HCT116 (cell line): ENCODE measurements around the gene CELF4. TPM values are rescaled to one million over a fixed set of nuclear protein-coding genes. Genes with fewer than 3 reads are reported as not detected.

Experiments used
- ATAC-seq: fragments of 200-7000 bp; cut with Tn5 transposase; 2 replicates; pipeline ENCODE4 v1.9.1; 2020; ENCODE audit warnings: mild to moderate bottlenecking, moderate library complexity
- BruUV-seq: library from RNA; stranded (reverse); fragments of 400-500 nt; replicated peaks from 2 replicates; lab custom pipeline; 2021; lab: Mats Ljungman, UMichigan
- CTCF ChIA-PET: fragments of 300-600 bp; sonication (Branson Sonifier 250); formaldehyde crosslinking; loops from one replicate; lab custom pipeline; 2021; ENCODE audit warnings: antibody characterized with exemption; lab: Charles Lee
- POLR2A ChIA-PET: fragments of 300-600, 350-600 bp; sonication (Branson Sonifier 250); formaldehyde crosslinking; loops from one replicate; lab custom pipeline; 2021; ENCODE audit warnings: antibody characterized with exemption; lab: Charles Lee
- RAD21 ChIA-PET, 2 experiments: fragments of 300-600 bp; sonication (Branson Sonifier 250); formaldehyde crosslinking; loops; one replicate each; lab custom pipeline; 2023; ENCODE audit warnings: low total read pairs in 2 of 2; ENCODE audit not compliant: uncharacterized antibody in 2 of 2, unreplicated experiment in 2 of 2, low non-redundant PET in 1 of 2; lab: Charles Lee
- DNase-seq: peaks from one replicate; pipeline ENCODE4 v3.0.0-alpha.2; 2010; ENCODE audit warnings: low read depth, low spot score
- H2AFZ ChIP-seq: fragments of 200-600 bp; shearing (Covaris generic), sonication (generic); 2 replicates; pipeline ENCODE4 v1.6.1; 2017; ENCODE audit warnings: low read depth, mixed run types, mixed read lengths, antibody characterized with exemption, low read length; ENCODE audit not compliant: poor library complexity, severe bottlenecking
- H3K27ac ChIP-seq: 2 replicates; pipeline ENCODE4 v1.5.1; 2012; ENCODE audit warnings: low read depth, low read length
- H3K27me3 ChIP-seq: fragments of 200-600 bp; sonication (generic); 2 replicates; pipeline ENCODE4 v1.6.1; 2016; ENCODE audit warnings: mixed run types, low read length, mixed read lengths; ENCODE audit not compliant: insufficient read depth
- H3K36me3 ChIP-seq, 2 experiments: fragments of 200-500 bp in 1 of 2; fragments of 200-600 bp in 1 of 2; sonication (Bioruptor generic) in 1 of 2; sonication (generic) in 1 of 2; 2 replicates each; pipeline versions ENCODE4 v1.5.1 to v1.6.1; 2014 to 2016; ENCODE audit warnings: low read length in 2 of 2, inconsistent platforms in 1 of 2, mixed read lengths in 1 of 2, mixed run types in 1 of 2; ENCODE audit not compliant: insufficient read depth in 2 of 2, control insufficient read depth in 1 of 2
- H3K4me1 ChIP-seq, 2 experiments: fragments of 200-600 bp in 1 of 2; sonication (generic) in 1 of 2; 2 replicates each; pipeline versions ENCODE4 v1.5.1 to v1.6.1; 2012 to 2017; ENCODE audit warnings: low read length in 2 of 2, inconsistent platforms in 1 of 2, mild to moderate bottlenecking in 1 of 2, mixed read lengths in 1 of 2, mixed run types in 1 of 2, moderate library complexity in 1 of 2; ENCODE audit not compliant: insufficient read depth in 2 of 2, control insufficient read depth in 1 of 2
- H3K4me2 ChIP-seq: fragments of 200-600 bp; sonication (generic); 2 replicates; pipeline ENCODE4 v1.6.1; 2017; ENCODE audit warnings: mixed run types, low read length, mixed read lengths
- H3K4me3 ChIP-seq, 2 experiments: fragments of 200-600 bp in 1 of 2; sonication (generic) in 1 of 2; replicated peaks in 1 of 2; 2 replicates each; pipeline ENCODE4 v1.5.1; 2011 to 2016; ENCODE audit warnings: low read length in 2 of 2, control low read depth in 1 of 2, low read depth in 1 of 2, mild to moderate bottlenecking in 1 of 2, mixed read lengths in 1 of 2, mixed run types in 1 of 2
- H3K79me2 ChIP-seq: fragments of 200-600 bp; sonication (generic); 2 replicates; pipeline ENCODE4 v1.6.1; 2017; ENCODE audit warnings: mild to moderate bottlenecking, mixed run types, low read length, moderate library complexity, mixed read lengths; ENCODE audit not compliant: insufficient read depth
- H3K9ac ChIP-seq: fragments of 200-600 bp; sonication (generic); 2 replicates; pipeline ENCODE4 v1.6.1; 2016; ENCODE audit warnings: low read length, mixed read lengths
- H3K9me2 ChIP-seq: fragments of 200-600 bp; sonication (generic), shearing (Covaris generic); 2 replicates; pipeline ENCODE4 v1.6.1; 2017; ENCODE audit warnings: mixed run types, mild to moderate bottlenecking, moderate library complexity; ENCODE audit not compliant: insufficient read depth
- H3K9me3 ChIP-seq, 2 experiments: fragments of 200-500 bp in 1 of 2; fragments of 200-600 bp in 1 of 2; sonication (Bioruptor generic) in 1 of 2; sonication (generic) in 1 of 2; 2 replicates each; pipeline ENCODE4 v1.6.1; 2014 to 2017; ENCODE audit warnings: low read length in 2 of 2, mixed read lengths in 2 of 2, inconsistent platforms in 1 of 2, low read depth in 1 of 2, mild to moderate bottlenecking in 1 of 2, mixed run types in 1 of 2, moderate library complexity in 1 of 2; ENCODE audit not compliant: control insufficient read depth in 1 of 2, insufficient read depth in 1 of 2
- H4K20me1 ChIP-seq: fragments of 200-600 bp; sonication (generic), shearing (Covaris generic); 2 replicates; pipeline ENCODE4 v1.6.1; 2017; ENCODE audit warnings: mixed run types, mild to moderate bottlenecking, moderate library complexity; ENCODE audit not compliant: insufficient read depth
- ATF3 ChIP-seq: IDR thresholded peaks from 2 replicates; pipeline ENCODE4 v1.6.1; 2012
- CBX3 ChIP-seq: IDR thresholded peaks from 2 replicates; pipeline ENCODE4 v1.6.1; 2012; ENCODE audit warnings: low read depth
- CEBPB ChIP-seq: IDR thresholded peaks from 2 replicates; pipeline ENCODE4 v1.6.1; 2012; ENCODE audit warnings: low read depth
- CTCF ChIP-seq, 3 experiments: fragments of 200-600 bp in 1 of 3; sonication (generic) in 1 of 3; IDR thresholded peaks in 2 of 3; conservative IDR thresholded peaks in 1 of 3; 2 replicates each; pipeline ENCODE4 v1.5.1; 2012 to 2017; ENCODE audit warnings: low read depth in 2 of 3, low read length in 2 of 3, antibody characterized with exemption in 1 of 3, borderline replicate concordance in 1 of 3, control low read depth in 1 of 3, mild to moderate bottlenecking in 1 of 3, mixed read lengths in 1 of 3, mixed run types in 1 of 3, moderate library complexity in 1 of 3; ENCODE audit not compliant: insufficient read depth in 1 of 3
- EGR1 ChIP-seq: IDR thresholded peaks from 2 replicates; pipeline ENCODE4 v1.6.1; 2012; ENCODE audit warnings: low read depth
- ELF1 ChIP-seq: IDR thresholded peaks from 2 replicates; pipeline ENCODE4 v1.6.1; 2012; ENCODE audit warnings: low read depth, borderline replicate concordance
- EZH2 ChIP-seq: fragments of 200-600 bp; sonication (generic); IDR thresholded peaks from 2 replicates; pipeline ENCODE4 v1.6.1; 2017; ENCODE audit warnings: antibody characterized with exemption, mixed run types
- EZH2phosphoT487 ChIP-seq: fragments of 200-600 bp; IDR thresholded peaks from 2 replicates; pipeline ENCODE4 v1.6.1; 2018; ENCODE audit warnings: antibody characterized with exemption, borderline replicate concordance
- MAX ChIP-seq: IDR thresholded peaks from 2 replicates; pipeline ENCODE4 v1.6.1; 2012
- POLR2A ChIP-seq: IDR thresholded peaks from 2 replicates; pipeline ENCODE4 v1.7.0; 2011; ENCODE audit warnings: borderline replicate concordance; ENCODE audit not compliant: insufficient read depth, insufficient read length; ENCODE audit errors: extremely low read depth
- RAD21 ChIP-seq: IDR thresholded peaks from 2 replicates; pipeline ENCODE4 v1.6.1; 2012; ENCODE audit warnings: low read depth, mild to moderate bottlenecking
- REST ChIP-seq: IDR thresholded peaks from 2 replicates; pipeline ENCODE4 v1.6.1; 2012; ENCODE audit warnings: low read depth
- SP1 ChIP-seq: IDR thresholded peaks from 2 replicates; pipeline ENCODE4 v1.6.1; 2012; ENCODE audit warnings: low read depth
- SRF ChIP-seq: IDR thresholded peaks from 2 replicates; pipeline ENCODE4 v1.6.1; 2012; ENCODE audit warnings: low read depth
- TCF7L2 ChIP-seq: IDR thresholded peaks from 2 replicates; pipeline ENCODE4 v1.7.0; 2011; ENCODE audit warnings: borderline replicate concordance, inconsistent platforms; ENCODE audit not compliant: insufficient read depth, insufficient read length; ENCODE audit errors: extremely low read depth
- YY1 ChIP-seq: IDR thresholded peaks from 2 replicates; pipeline ENCODE4 v1.6.1; 2011; ENCODE audit warnings: low read length, low read depth, moderate library complexity, mild to moderate bottlenecking; ENCODE audit not compliant: insufficient replicate concordance; ENCODE audit errors: extremely low read depth
- ZFX ChIP-seq: fragments of 450-650 bp; IDR thresholded peaks from 2 replicates; pipeline ENCODE4 v1.6.1; 2017
- intact Hi-C: fragments of 100-400 bp; cut with micrococcal nuclease; formaldehyde crosslinking; loops from 2 replicates; pipeline ENCODE4 v1.10.0; 2022
- total RNA-seq: library from RNA; stranded (reverse); gene quantifications from one replicate; pipeline ENCODE4 v1.2.1, GENCODE V29; 2021; ENCODE audit not compliant: unreplicated experiment

The CELF4 gene
- total RNA-seq, 1 experiment from 2014 or later = not detected

GRCh38 chr18:37332219-37332618 lies 233.4 kb downstream of the CELF4 start:
- Histone ChIP-seq H3K27ac (no peak overlapping the region), H3K4me2 (no peak overlapping the region), H3K4me1 (no peaks in the 10 kb centered on the region), H3K27me3 (no peaks in the 10 kb centered on the region), H3K36me3 (no peaks in the 10 kb centered on the region), H3K4me3 (no peak overlapping the region), H3K79me2 (no peaks in the 10 kb centered on the region), H3K9ac (no peak overlapping the region)
- no TSS peak for BruUV-seq
- ChIA-PET CTCF (interaction anchor here (1.1 kb wide), 1 partner anchor 10 kb away, joined by 3 read pairs; no protein-coding TSS in a partner anchor), RAD21 (no interaction called here)
- TF ChIP-seq SRF (no peak), EZH2phosphoT487 (no peak), ELF1 (no peak), YY1 (no peak), CTCF (IDR thresholded peaks at IDR 0.05 in 2 of 3, conservative IDR thresholded peaks at IDR 0.05 in 1 of 3; ENCODE audit: borderline replicate concordance in 1 of 3, insufficient read depth in 1 of 3, low read depth in 2 of 3, low read length in 2 of 3) (no peak), SP1 (no peak), CEBPB (no peak), ZFX (no peak), CBX3 (no peak), RAD21 (no peak), MAX (no peak), REST (no peak), TCF7L2 (no peak), POLR2A (no peak), EGR1 (no peak), EZH2 (no peak), ATF3 (no peak)
- TF ChIP-seq, all 23 proteins: peak for 0
- intact Hi-C loops = no loop called here
- H3K9me2 ChIP-seq = no peaks in the 10 kb centered on the region
- ATAC-seq (no peak), DNase-seq (no peak)
- no peaks in the 10 kb centered on the region for H3K9me3 ChIP-seq
- no peak overlapping the region for H2AFZ ChIP-seq
- POLR2A ChIA-PET = no interaction called here
- no peaks in the 10 kb centered on the region for H4K20me1 ChIP-seq
